ENCODE data around the gene RNF141.
A peak's percentile ranks its signal among the peaks of the same experiment; 100 is the strongest.

RNF141 gene

DNA sequence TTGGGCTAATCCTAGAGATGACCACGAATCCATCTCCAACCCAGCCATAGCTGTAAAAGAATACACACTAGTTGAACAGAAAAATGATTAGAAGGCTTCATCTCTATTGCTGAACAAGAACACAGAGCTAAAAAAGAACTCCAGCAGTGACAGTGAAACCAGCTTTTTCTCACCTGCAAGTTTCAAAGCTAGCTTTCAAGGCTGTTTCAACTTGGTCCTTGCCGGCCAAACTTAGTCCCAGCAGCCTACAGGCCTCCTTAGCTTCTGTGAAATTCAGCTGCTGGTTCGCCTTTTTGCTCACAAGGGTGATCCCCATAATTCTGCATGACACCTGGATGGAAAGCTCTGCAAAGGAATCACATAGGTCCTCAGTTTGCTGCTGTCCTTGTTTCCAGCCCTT, 23.0 kb upstream of the RNF141 start:
- DNase-seq: peak; percentile 79
- peak overlapping the region; percentile 66 for H3K27ac ChIP-seq (ENCODE audit: low read length)
- H3K36me3 ChIP-seq (replicated peaks; ENCODE audit: insufficient read depth, low read length): no peaks in the 10 kb centered on the region
- peak overlapping the region; percentile 10; the same call in 1 of the 2 replicates for H3K4me3 ChIP-seq (ENCODE audit: low read length)
- H3K4me1 ChIP-seq (ENCODE audit: low read length): peaks cover 26% of the 10 kb centered on the region
- H3K79me2 ChIP-seq (ENCODE audit: low read length): no peaks in the 10 kb centered on the region
- no peaks in the 10 kb centered on the region for H4K20me1 ChIP-seq (ENCODE audit: insufficient read depth, low read length)
- H3K9me2 ChIP-seq (replicated peaks; ENCODE audit: insufficient read depth, low read length): no peaks in the 10 kb centered on the region
- H3K27me3 ChIP-seq (replicated peaks; ENCODE audit: insufficient read depth, low read length): no peaks in the 10 kb centered on the region
- peak overlapping the region; percentile 7; the same call in 1 of the 2 replicates for H3K9ac ChIP-seq (ENCODE audit: low read length)
- no peaks in the 10 kb centered on the region for H3K9me3 ChIP-seq (replicated peaks; ENCODE audit: insufficient read depth, low read length)
- peak overlapping the region; percentile 69 for H2AFZ ChIP-seq (ENCODE audit: low read length)
- H3F3A ChIP-seq (ENCODE audit: insufficient read depth, low read length): peaks cover 21% of the 10 kb centered on the region
- peak overlapping the region; percentile 69 for H3K4me2 ChIP-seq (ENCODE audit: low read depth, low read length)
- TF ChIP-seq EZH2phosphoT487 (IDR thresholded peaks at IDR 0.05; ENCODE audit: low read length) (no peak), EZH2 (optimal IDR thresholded peaks at IDR 0.05; ENCODE audit: low read depth, low read length) (no peak)
- TF ChIP-seq, protein P1, sequence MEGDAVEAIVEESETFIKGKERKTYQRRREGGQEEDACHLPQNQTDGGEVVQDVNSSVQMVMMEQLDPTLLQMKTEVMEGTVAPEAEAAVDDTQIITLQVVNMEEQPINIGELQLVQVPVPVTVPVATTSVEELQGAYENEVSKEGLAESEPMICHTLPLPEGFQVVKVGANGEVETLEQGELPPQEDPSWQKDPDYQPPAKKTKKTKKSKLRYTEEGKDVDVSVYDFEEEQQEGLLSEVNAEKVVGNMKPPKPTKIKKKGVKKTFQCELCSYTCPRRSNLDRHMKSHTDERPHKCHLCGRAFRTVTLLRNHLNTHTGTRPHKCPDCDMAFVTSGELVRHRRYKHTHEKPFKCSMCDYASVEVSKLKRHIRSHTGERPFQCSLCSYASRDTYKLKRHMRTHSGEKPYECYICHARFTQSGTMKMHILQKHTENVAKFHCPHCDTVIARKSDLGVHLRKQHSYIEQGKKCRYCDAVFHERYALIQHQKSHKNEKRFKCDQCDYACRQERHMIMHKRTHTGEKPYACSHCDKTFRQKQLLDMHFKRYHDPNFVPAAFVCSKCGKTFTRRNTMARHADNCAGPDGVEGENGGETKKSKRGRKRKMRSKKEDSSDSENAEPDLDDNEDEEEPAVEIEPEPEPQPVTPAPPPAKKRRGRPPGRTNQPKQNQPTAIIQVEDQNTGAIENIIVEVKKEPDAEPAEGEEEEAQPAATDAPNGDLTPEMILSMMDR (IDR thresholded peaks at IDR 0.05; ENCODE audit: low read length): no peak

DNA sequence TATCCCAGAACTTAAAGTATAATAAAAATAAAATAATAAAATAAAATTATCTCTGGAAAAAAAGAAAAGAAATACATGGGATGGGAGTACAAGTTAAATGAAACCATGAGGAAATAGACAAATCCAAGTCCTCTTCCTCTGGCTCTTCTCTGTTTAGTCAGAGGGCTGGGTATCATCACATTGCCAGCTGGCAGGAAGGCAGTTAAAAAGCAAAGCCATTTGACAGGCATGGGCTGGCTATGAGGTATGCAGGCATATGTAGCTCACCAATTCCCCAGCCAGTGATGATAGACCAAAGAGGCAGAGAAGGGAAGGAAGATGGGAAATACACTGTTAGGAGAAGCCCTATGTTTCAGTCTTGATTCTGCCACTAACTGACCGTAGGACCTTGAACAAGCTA, 21.0 kb upstream of the RNF141 start:
- no peaks in the 10 kb centered on the region for H3K36me3 ChIP-seq (replicated peaks; ENCODE audit: insufficient read depth, low read length)
- no peaks in the 10 kb centered on the region for H3K27me3 ChIP-seq (replicated peaks; ENCODE audit: insufficient read depth, low read length)
- H3K27ac ChIP-seq (ENCODE audit: low read length): no peak overlapping the region
- no peaks in the 10 kb centered on the region for H3K79me2 ChIP-seq (ENCODE audit: low read length)
- no peak overlapping the region for H3K4me2 ChIP-seq (ENCODE audit: low read depth, low read length)
- H4K20me1 ChIP-seq (ENCODE audit: insufficient read depth, low read length): no peaks in the 10 kb centered on the region
- H3K9me3 ChIP-seq (replicated peaks; ENCODE audit: insufficient read depth, low read length): no peaks in the 10 kb centered on the region
- TF ChIP-seq, protein P1 (IDR thresholded peaks at IDR 0.05; ENCODE audit: low read length): no peak
- TF ChIP-seq EZH2 (optimal IDR thresholded peaks at IDR 0.05; ENCODE audit: low read depth, low read length) (no peak), EZH2phosphoT487 (IDR thresholded peaks at IDR 0.05; ENCODE audit: low read length) (no peak)
- H3K4me3 ChIP-seq (ENCODE audit: low read length): no peak overlapping the region
- H3K4me1 ChIP-seq (ENCODE audit: low read length): peaks cover 26% of the 10 kb centered on the region
- no peak overlapping the region for H3K9ac ChIP-seq (ENCODE audit: low read length)
- peaks cover 21% of the 10 kb centered on the region for H3F3A ChIP-seq (ENCODE audit: insufficient read depth, low read length)
- no peak for DNase-seq
- no peaks in the 10 kb centered on the region for H3K9me2 ChIP-seq (replicated peaks; ENCODE audit: insufficient read depth, low read length)
- H2AFZ ChIP-seq (ENCODE audit: low read length): no peak overlapping the region

DNA sequence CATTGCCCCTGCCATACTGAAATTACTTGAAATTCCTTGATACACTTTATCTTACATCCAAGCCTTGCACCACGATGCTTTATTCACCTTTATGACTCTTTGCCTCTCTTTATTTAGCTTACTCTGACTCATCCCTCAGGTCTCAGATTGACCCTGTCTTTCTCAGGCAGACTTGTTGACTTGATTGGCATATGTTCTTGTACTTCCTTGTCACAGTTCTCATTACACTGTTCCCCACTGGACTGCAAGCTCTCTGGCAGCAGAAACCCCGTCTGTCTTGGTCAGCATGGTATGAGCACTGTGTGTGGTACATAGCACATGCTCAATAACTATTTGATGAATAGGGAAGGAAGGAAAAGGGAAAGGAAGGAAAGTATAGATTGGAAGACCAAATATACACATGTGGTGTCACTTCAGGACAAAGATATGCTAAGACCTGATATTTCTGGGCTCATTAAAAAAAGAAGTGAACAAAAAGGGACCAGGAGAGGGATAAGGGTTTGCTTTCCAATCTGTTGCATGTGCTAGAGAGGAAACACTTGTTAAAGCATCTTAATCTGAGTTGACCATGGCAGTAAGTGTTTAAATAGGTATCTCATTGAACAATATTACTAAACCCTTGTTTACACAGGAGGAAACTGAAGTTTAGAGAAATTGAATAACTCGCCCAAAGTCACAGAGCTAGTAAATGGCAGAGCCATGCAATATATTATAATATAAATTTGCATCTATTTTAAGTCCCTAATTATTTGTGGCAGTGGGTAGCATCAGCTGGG, 20.2 kb upstream of the RNF141 start:
- Histone ChIP-seq H3K4me2 (ENCODE audit: low read depth, low read length) (no peak overlapping the region), H3K36me3 (replicated peaks; ENCODE audit: insufficient read depth, low read length) (no peaks in the 10 kb centered on the region), H3K27ac (ENCODE audit: low read length) (no peak overlapping the region), H2AFZ (ENCODE audit: low read length) (no peak overlapping the region), H3F3A (ENCODE audit: insufficient read depth, low read length) (peaks cover 21% of the 10 kb centered on the region), H3K9me3 (replicated peaks; ENCODE audit: insufficient read depth, low read length) (no peaks in the 10 kb centered on the region), H3K4me1 (ENCODE audit: low read length) (peaks cover 26% of the 10 kb centered on the region), H4K20me1 (ENCODE audit: insufficient read depth, low read length) (no peaks in the 10 kb centered on the region), H3K9ac (ENCODE audit: low read length) (no peak overlapping the region), H3K79me2 (ENCODE audit: low read length) (no peaks in the 10 kb centered on the region), H3K27me3 (replicated peaks; ENCODE audit: insufficient read depth, low read length) (no peaks in the 10 kb centered on the region), H3K4me3 (ENCODE audit: low read length) (no peak overlapping the region), H3K9me2 (replicated peaks; ENCODE audit: insufficient read depth, low read length) (no peaks in the 10 kb centered on the region)
- TF ChIP-seq, protein P1 (IDR thresholded peaks at IDR 0.05; ENCODE audit: low read length): no peak
- no peak for DNase-seq

All from MM.1S (cell line).